PFSK-1 (cell line): Measurements from ENCODE around the gene SLC37A4.

ENCODE experiments used
- POLR2AphosphoS5 ChIP-seq: IDR thresholded peaks from 2 replicates; pipeline ENCODE4 v1.6.1; 2012; ENCODE audit warnings: low read depth, mild to moderate bottlenecking, control low read depth, low read length, moderate library complexity
- SIN3A ChIP-seq: IDR thresholded peaks from 2 replicates; pipeline ENCODE4 v1.6.1; 2012; ENCODE audit warnings: mild to moderate bottlenecking, low read length, moderate library complexity, borderline replicate concordance; ENCODE audit not compliant: insufficient read depth
- TAF1 ChIP-seq: IDR thresholded peaks from 2 replicates; pipeline ENCODE4 v1.6.1; 2012; ENCODE audit warnings: low read length, control low read depth, borderline replicate concordance; ENCODE audit not compliant: insufficient read depth

DNA sequence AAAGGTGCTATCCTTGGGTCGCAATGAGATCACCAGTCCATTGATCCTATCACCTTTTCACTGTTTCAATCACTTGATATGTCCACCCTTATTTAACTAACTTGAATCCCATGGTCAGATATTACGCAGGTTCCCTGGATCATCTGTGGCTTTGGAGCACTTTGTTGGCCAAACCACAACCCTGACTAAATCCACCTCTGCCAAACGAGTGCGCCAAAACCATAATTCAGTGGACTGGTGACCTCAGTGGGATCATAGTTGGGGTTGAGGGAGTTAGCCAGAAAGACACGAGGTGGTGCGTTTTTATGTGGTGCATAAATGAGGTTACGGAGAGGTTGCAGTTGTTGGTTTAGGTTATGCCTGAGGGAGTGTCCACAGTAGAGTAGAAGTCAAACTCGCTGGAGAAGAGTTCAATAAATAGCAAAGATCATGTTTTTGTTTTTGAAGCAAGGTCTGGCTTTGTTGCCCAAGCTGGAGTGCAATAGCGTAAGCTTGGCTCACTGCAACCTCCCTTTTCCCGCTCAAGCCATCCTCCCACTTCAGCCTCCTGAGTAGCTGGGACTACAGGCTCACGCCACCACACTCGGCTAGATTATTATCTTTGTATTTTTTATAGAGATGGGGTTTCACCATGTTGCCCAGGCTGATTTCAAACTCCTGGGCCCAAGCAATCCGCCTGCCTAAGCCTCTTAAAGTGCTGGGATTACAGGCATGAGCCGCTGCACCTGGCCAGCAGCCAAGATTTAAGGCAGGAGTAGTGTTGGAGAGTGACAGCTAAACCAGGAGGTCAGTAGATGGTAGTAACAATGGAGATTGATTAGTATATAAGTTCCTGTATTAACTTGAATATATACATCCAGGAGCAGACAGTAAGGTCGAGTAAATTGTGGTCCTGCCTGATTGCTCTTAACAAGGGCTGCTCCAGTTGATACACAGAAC, 54.6 kb downstream of the SLC37A4 start:
- TF ChIP-seq POLR2AphosphoS5 (no peak), SIN3A (no peak), TAF1 (no peak)
